Activated CD4-positive, alpha-beta T cell treated with anti-CD3 and anti-CD28 coated beads, Interleukin-2, amount 50 U/mL, for 16 hours (primary cell): Measurements from ENCODE around the gene NGDN.
"Not testable (repeated sequence)": the region's sequence is repeated elsewhere in the genome, so short reads cannot be mapped to it uniquely, and the experiment has no call there.

Experiments used
- DNase-seq: peaks from one replicate; pipeline ENCODE4 v3.0.0-alpha.2; 2020

NGDN gene

DNA sequence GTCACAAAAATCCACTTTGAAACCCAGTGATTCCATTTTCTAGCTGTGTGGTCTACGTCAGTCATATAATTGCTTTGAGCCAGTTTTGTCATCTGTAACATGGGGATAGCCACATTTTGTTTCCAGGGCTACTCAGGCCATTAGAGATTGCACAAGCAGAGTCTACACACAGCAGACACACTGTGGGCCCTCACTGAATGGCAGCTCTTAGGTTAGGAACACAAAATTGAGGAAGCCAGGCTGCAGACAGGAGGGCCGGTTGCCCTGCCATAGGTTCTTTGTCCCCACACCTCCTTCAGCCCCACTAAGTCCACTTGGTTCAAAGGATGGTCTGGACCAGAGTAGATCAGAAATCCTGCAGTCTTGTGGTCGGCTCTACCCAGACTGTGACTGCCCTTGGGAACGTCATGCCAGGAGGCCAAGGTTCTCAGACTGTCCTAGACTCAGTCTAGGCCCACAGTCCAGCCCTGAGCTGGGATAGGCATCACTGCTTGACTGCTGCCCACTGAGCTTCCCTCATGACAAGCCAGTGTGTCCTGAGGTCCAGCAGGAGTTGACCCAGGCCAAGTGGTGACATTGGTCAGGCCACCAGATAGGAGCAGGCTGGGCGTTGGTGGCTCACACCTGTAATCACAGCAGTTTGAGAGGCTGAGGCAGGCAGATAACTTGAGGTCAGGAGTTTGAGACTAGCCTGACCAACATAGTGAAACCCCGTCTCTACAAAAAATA lies 30.2 kb upstream of the NGDN start:
- no peak for DNase-seq

DNA sequence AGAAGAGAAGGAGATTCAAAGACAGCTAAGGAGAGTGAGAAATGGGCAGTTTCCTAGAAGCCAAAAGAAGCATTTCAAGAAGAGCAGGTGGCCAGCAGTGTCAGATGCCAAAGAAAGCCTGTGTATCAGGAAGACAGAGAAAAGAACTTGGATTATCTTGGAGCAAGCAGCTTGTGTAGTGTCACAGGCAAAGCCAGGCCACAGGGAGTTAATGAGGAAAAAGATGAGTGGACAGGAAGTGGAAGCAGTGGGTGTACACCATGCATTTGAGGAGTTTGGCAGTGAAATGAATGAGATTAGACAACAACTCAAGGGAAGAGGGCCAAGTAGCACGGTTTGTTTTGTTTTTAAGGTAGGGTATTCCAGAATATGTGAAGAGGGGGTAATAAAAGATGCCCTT lies 28.4 kb upstream of the NGDN start:
- DNase-seq, result no peak

DNA sequence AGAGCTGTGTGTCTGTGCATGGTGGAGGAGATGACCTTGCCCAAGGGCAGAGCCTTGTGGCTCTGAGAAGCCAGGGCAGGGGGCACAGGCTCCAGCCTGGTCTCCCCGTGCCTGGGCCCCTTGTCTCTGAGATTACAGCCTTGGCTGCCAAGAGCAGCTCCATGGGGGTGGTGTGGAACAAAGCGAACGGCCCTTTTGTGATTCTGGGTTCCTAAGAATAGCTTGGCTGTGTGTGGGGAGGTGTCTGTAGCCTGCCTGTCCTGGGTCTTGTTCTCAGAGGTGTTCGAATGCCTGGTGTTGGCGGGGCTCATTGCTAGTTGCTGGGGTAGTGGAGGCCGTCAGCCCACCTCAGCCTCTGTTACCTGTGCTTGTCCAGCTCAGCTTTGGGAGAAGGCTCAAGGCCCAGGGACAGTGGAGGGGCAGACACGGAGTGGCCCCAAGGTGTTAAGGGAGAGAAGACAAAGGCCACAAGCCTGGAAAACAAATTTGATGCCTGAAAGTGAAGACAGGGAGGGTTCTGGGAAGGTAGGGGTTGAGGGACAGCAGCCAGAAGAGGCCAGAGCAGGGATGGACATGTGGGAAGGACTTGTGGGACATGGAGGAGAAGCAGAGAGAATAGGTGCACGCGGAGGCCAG lies 26.7 kb upstream of the NGDN start:
- DNase-seq, result no peak

DNA sequence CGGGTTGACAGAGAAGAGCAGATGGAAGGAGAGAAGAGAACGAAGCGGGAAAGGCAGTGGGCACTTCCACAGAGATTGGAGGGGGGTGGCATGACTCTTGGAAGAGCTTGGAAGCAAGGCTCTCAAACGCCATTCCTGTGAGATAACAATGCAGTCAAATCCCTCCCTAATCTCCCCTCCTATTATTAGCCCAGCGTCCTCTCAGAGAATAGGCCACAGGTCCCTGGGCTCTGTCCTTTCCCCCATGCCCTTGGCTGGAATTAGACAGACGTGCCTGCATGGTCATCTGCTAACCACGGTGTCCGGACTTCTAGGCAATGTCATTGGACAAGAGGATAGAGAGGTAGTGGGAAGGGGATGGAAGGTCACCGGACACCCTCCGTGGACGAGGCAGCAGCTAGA lies 26.1 kb upstream of the NGDN start:
- DNase-seq, result no peak

GRCh38 chr14:23443881-23444280 lies 25.6 kb upstream of the NGDN start:
- no peak for DNase-seq

- no peak for DNase-seq
These were observed 25.2 kb upstream of the NGDN start for GRCh38 chr14:23444314-23444713.

DNA sequence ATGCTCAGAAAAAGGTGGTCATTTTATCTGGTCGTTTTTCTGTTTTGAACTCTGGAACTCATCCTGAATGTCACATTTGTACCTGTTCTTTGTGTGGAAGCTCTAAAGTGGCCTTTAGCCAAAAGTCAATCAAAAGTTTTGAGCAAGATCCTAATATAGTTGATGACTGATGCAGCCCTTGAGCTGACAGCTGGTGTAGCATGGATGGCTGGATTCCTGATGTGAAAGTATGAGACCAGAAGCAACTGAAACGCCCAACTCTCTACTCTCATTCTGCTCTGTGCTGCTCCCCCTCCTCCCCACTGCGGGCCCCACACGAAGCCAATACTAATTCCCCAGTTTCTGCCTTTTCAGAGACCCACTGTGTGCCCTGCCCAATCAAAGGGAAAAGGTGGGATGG lies 23.7 kb upstream of the NGDN start:
- no peak for DNase-seq

GRCh38 chr14:23446291-23446851 lies 23.1 kb upstream of the NGDN start:
- no peak for DNase-seq

DNA sequence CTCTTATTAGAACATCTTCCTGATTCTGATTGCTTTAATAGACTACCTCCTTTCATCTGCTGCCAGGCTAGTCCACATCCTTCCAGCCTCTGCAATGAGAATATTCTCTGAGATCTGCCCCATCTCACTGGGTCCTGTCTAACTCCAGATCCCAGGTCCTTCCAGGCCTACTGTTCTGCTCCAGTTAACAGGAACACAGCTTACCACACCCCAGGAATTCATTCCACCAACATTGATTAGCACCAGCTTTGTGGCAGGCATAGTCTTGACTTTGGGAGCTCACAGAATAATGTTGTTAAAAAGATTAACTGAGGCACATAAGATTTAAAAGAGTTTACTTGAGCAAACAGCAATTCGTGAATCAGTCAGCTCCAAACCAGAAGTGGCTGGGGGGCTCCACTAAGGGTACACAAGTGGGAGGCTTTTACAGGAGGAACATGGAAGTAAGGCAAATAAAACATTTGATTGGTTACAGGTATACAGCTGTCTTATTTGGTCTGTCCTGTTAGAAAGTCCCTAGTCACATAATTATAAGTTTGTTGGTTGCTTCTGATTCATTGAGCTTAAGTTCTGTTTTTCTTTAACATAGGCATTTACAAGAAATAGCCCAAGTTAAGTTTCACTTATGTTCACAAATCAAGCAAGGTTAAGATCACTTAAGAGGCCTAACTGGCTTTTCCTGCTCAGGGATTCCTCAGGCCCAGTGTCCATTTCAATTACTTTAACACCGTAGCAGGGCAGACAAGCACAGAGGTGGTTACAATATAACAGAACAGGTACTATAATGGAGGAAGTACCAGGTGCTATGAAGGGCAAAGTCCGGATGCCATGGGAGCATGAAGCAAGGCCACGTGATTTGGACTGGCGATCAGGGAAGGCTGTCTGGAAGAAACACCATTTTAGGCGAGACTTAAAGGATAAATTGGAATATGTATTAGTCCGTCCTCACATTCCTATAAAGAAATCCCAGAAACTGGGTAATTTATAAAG lies 21.8 kb upstream of the NGDN start:
- DNase-seq, result no peak

GRCh38 chr14:23449314-23449713 lies 20.2 kb upstream of the NGDN start:
- no peak for DNase-seq

DNA sequence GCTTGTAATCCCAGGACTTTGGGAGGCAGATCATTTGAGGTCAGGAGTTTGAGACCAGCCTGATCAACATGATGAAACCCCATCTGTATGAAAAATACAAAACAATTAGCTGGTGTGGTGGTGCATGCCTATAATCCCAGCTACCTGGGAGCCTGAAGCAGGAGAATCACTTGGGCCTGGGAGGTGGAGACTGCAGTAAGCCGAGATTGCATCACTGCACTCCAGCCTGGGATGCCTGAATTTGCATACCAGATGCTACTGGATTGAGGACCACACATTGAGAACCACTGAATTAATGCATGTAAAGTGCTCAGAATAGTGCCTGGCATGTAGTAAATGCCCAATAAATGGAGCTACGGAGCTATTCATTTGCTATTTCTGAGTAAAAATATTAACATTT lies 19.1 kb upstream of the NGDN start:
- DNase-seq, result no peak

DNA sequence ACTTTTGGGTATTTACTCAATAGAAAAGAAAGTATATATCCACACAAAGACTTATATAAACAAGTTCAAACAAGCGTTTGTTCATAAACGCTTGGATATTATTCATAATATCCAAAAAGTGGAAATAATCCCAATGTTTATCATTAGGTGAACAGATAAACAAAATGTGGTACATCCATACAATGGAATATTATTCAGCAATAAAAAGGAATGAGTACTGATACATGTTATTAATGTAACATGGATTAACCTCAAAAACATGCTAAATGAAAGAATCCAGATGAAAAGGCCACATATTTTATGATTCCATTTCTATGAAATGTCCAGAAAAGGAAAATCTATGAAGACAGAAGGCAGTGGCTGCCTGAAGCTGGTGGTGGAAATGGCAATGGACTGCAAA lies 17.3 kb upstream of the NGDN start:
- no peak for DNase-seq

DNA sequence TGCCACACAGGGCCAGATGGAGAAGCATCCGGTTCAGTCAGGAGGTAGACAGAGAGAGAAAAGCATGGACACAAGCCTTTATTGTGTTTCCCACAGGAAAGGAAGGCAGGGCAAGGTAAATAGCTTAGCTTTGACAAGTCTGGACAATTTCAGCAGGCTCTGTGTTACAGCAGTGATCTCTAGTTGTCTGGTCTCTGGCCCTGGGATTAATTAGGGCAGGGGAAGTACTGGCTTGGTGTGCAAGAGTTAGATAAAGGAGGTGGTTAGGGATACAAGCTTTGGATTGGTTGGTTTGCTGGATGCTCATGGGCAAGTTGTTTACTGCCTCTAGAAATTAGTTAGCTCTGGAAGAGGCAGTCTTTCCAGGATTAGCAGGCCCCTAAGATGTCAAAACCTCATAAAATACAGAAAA lies 15.1 kb upstream of the NGDN start:
- DNase-seq, result no peak

DNA sequence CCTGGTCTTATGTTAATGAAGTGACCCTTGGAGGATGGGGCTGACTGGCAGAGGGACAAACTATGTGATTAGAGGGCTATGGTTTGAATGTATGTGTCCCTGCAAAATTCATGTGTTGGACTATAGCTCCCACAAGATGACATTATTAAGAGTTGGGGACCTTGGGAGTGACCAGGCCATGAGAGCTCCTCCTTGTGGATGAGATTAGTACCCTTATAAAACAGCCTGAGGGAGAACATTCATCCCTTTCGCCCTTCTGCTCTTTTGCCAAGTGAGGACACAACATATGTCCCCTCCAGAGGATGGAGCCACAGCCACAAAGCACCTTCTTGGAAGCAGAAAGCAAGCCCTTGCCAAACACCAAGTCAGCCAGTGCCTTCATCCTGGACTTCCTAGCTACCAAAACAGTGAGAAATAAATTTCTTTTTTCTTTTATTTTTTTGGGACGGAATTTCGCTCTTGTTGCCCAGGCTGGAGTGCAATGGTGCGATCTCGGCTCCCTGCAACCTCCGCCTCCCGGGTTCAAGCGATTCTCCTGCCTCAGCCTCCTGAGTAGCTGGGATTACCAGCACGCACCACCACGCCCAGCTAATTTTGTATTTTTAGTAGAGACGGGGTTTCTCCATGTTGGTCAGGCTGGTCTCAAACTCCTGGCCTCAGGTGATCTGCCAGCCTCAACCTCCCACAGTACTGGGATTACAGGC lies 12.5 kb upstream of the NGDN start:
- not testable (repeated sequence) for DNase-seq

- DNase-seq, result no peak
These were observed 11.7 kb upstream of the NGDN start for GRCh38 chr14:23457587-23458445.

DNA sequence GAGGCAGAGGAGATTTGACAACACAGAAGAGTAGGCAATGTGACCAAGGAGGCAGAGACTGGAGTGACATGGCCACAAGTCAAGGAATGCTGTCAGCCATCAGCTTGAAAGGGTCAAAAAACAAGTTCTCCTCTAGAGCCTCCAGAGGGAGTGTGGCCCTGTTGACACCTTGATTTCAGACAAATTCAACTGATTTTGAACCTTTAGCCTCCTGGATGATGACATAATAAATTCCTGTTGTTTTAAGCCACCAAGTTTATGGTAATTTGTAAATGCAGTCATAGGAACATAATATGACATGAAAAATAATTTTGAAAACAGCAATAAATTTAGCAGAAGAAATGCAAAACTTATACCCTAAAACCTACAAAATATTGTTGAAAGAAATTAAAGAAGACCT lies 8.5 kb upstream of the NGDN start:
- DNase-seq, result no peak

DNA sequence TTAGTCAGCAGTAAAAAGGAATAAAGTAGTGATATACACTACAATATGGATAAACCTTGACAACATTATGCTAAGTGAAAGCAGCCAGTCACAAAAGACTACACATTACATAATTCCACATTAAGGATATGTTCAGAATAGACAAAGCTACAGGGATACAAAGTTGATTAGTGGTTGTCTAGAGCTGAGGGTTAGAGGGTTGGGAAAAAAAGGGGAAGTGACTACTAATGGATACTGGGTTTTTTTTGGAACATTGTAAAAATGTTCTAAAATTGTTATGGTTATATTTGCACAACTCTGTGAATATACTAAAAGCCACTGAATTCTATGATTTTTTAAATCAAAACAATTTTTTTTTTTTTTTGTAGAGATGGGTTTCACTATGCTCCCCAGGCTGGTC lies 4.8 kb upstream of the NGDN start:
- DNase-seq, result no peak

GRCh38 chr14:23465261-23465660 lies 4.2 kb upstream of the NGDN start:
- DNase-seq, result no peak

DNA sequence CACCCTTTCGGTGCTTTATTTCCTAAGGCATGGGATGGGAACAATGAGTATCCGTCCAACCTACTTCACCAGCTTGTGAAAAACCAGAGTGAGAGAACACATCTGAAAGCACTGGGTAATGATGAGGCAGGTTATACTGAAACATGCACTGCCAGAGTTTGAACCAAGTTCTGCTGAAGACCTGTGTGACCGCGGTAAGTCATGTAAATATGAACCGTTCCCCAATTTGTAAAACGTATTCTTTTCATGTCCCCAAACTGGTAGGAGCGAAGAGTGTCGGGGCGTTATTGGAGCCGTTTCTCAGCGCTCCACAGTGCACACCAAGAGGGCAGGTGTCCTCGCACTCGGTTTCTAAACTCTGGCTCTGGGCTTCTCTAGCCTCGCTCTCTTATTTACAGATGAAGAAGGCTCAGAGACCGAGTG lies 788 bp upstream of the NGDN start:
- no peak for DNase-seq

- no peak for DNase-seq
These were observed 452 bp downstream of the NGDN start for GRCh38 chr14:23469906-23470403.

- DNase-seq, result no peak
These were observed 1.4 kb downstream of the NGDN start for GRCh38 chr14:23470947-23471346.
